Measurements from ENCODE around the gene TMEM50B.

The TMEM50B gene

GRCh38 chr21:33492571-33492970 lies 12.8 kb upstream of the TMEM50B start:
- Mint-ChIP-seq H3K27me3 (peaks cover 9% of the 10 kb centered on the region), H3K4me3 (peak overlapping the region; percentile 74), H3K27ac (ENCODE audit: low read depth) (no peak overlapping the region), H3K9me3 (no peaks in the 10 kb centered on the region), H3K4me1 (peaks cover 11% of the 10 kb centered on the region), H3K36me3 (ENCODE audit: insufficient read depth) (peaks cover 8% of the 10 kb centered on the region)
- ATAC-seq (replicated peaks; ENCODE audit: extremely low read depth, poor library complexity, severe bottlenecking) (no peak), DNase-seq (ENCODE audit: low spot score in 2 of 2) (no peak)

- peak within 1 kb of the TSS; percentile 74 for H3K4me3 Mint-ChIP-seq
- ATAC-seq (replicated peaks; ENCODE audit: extremely low read depth, poor library complexity, severe bottlenecking) (peak; percentile 97), DNase-seq (ENCODE audit: low spot score in 2 of 2) (peak; percentile 93 to 97)
- peak within 1 kb of the TSS; percentile 33 for H3K27ac Mint-ChIP-seq (ENCODE audit: low read depth)
- no peaks in the 10 kb centered on the region for H3K9me3 Mint-ChIP-seq
- peaks cover 8% of the 10 kb centered on the region for H3K36me3 Mint-ChIP-seq (ENCODE audit: insufficient read depth)
- peaks cover 9% of the 10 kb centered on the region for H3K27me3 Mint-ChIP-seq
- H3K4me1 Mint-ChIP-seq = peaks cover 11% of the 10 kb centered on the region
Observed at GRCh38 chr21:33491373-33492102, 11.8 kb upstream of the TMEM50B start, which contains the start of gene DNAJC28. Gene DNAJC28 (minus strand): TSS chr21:33491716. CDS start chr21:33489393, 2,323 bp downstream.

DNA sequence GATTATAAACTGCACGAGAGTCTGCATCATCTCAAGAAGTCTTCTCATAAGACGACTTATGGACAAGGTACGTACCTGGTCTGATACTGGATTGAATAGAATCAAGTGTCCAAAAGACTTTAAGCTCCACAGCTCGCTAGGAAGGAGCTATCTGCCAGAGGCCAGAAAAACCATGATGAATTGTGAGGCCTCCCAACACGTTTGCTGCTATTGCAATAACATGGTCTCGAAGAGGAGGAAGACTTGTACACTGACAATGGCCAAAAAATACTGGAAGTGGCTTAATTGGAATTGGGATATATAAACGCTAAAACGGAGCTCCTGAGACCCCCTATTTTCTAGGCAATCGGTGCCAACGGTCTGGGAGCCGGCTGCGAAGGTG lies 11.2 kb upstream of the TMEM50B start:
- Mint-ChIP-seq H3K27me3 (peaks cover 9% of the 10 kb centered on the region), H3K36me3 (ENCODE audit: insufficient read depth) (peaks cover 8% of the 10 kb centered on the region), H3K9me3 (no peaks in the 10 kb centered on the region), H3K27ac (ENCODE audit: low read depth) (no peak overlapping the region), H3K4me1 (peaks cover 11% of the 10 kb centered on the region), H3K4me3 (peak overlapping the region; percentile 74)
- DNase-seq (ENCODE audit: low spot score in 2 of 2) = peak in 1 of 2 donors; percentile 16
- ATAC-seq (replicated peaks; ENCODE audit: extremely low read depth, poor library complexity, severe bottlenecking) = no peak

GRCh38 chr21:33488936-33489335 lies 9.2 kb upstream of the TMEM50B start:
- Mint-ChIP-seq H3K4me1 (peaks cover 11% of the 10 kb centered on the region), H3K27me3 (no peaks in the 10 kb centered on the region), H3K36me3 (ENCODE audit: insufficient read depth) (peaks cover 8% of the 10 kb centered on the region), H3K4me3 (no peak overlapping the region), H3K9me3 (no peaks in the 10 kb centered on the region), H3K27ac (ENCODE audit: low read depth) (no peak overlapping the region)
- DNase-seq (ENCODE audit: low spot score in 2 of 2) (no peak), ATAC-seq (replicated peaks; ENCODE audit: extremely low read depth, poor library complexity, severe bottlenecking) (no peak)

DNA sequence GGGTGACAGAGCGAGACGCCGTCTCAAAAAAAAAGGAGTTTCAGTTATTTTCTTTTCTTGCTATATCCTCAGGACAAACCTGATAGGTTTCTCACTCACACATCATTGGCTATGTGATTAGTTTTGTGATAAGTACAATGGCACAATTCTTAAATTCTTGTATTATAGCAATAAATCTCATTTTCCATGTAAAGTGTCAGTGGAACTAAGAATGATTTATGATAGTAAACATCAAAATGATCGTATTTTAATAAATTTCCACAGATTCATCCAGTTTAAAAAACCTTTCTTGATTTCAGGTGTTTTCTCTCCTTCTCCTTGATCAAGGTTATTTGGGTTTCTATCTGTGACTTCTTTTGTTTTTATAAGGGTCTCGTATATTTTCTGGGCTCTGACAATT lies 8.2 kb upstream of the TMEM50B start:
- no peak overlapping the region for H3K27ac Mint-ChIP-seq (ENCODE audit: low read depth)

DNA sequence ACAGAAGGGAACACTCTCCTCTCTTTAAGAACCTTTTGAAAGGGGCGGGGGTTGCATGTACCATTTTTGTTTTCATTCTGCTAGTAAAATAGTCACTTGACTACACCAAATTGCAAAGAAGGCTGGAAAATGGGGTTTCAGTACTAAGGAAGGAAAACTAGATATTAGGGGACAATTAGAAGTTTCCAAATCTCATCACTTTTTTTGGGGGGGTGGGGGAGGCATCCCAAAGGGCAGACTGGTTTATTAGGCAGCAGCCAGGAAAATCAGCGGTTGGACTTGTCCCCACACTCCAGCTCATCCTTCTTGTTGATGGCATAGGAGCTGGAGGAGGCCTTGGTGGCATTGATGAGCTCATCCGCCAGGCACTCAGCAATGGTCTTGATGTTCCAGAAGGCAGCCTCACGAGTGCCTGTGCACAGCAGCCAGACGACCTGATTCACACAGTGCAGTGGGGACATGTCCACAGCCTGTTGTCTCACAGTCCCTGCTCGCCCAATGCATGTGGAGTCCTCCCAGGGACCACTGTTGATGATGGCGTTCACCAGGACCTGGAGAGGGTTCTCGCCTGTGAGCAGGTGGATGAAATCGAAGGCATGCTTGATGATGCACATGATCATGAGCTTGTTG lies 1.7 kb upstream of the TMEM50B start:
- DNase-seq (ENCODE audit: low spot score in 2 of 2) = no peak
- Mint-ChIP-seq H3K9me3 (no peaks in the 10 kb centered on the region), H3K36me3 (ENCODE audit: insufficient read depth) (peaks cover 4% of the 10 kb centered on the region), H3K4me3 (no peak overlapping the region), H3K4me1 (peaks cover 18% of the 10 kb centered on the region), H3K27ac (ENCODE audit: low read depth) (no peak overlapping the region), H3K27me3 (no peaks in the 10 kb centered on the region)
- ATAC-seq (replicated peaks; ENCODE audit: extremely low read depth, poor library complexity, severe bottlenecking) = no peak

More for the DNA sequence above, 8.2 kb upstream of the TMEM50B start:
- ATAC-seq (replicated peaks; ENCODE audit: extremely low read depth, poor library complexity, severe bottlenecking) (no peak), DNase-seq (ENCODE audit: low spot score in 2 of 2) (no peak)
- no peaks in the 10 kb centered on the region for H3K27me3 Mint-ChIP-seq
- peaks cover 11% of the 10 kb centered on the region for H3K4me1 Mint-ChIP-seq
- H3K36me3 Mint-ChIP-seq (ENCODE audit: insufficient read depth) = peaks cover 8% of the 10 kb centered on the region
- H3K9me3 Mint-ChIP-seq = no peaks in the 10 kb centered on the region
- no peak overlapping the region for H3K4me3 Mint-ChIP-seq

DNA sequence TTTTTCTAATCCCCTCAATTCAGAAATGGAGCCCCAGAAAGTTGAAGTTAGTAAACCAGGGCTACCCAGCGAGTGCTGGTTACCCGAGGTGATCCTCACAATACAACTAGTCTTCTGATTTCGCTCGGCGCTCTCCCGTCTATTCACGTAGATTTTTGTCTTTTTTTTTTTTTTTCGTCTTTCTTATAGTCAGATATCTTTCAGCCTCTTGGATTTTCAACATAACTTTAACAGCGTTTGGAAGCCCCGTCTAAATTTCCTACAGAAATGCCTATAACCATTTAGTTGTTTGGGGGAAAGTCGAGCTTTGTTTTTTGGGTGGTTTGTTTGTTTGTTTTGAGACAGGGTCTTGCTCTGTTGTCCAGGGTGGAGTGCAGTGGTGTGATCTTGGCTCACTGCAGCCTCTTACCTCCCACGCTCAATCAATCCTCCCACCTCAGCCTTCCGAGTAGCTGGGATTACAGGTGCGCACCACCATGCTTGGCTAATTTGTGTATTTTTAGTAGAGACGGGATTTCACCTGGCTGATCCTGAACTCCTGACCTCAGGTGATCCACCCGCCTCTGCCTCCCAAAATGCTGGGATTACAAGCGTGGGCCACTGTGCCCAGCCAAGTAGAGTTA lies 818 bp upstream of the TMEM50B start:
- ATAC-seq (replicated peaks; ENCODE audit: extremely low read depth, poor library complexity, severe bottlenecking) (no peak), DNase-seq (ENCODE audit: low spot score in 2 of 2) (no peak)
- H3K4me1 Mint-ChIP-seq = peaks cover 18% of the 10 kb centered on the region

GRCh38 chr21:33478935-33479678 lies 667 bp downstream of the TMEM50B start:
- peaks cover 4% of the 10 kb centered on the region for H3K36me3 Mint-ChIP-seq (ENCODE audit: insufficient read depth)
- H3K4me1 Mint-ChIP-seq = peaks cover 18% of the 10 kb centered on the region
- ATAC-seq (replicated peaks; ENCODE audit: extremely low read depth, poor library complexity, severe bottlenecking) = peak; percentile 15
- no peaks in the 10 kb centered on the region for H3K27me3 Mint-ChIP-seq
- DNase-seq (ENCODE audit: low spot score in 2 of 2) = peak in 1 of 2 donors; percentile 11
- no peak overlapping the region for H3K27ac Mint-ChIP-seq (ENCODE audit: low read depth)
- H3K4me3 Mint-ChIP-seq = peak overlapping the region; percentile 90
- no peaks in the 10 kb centered on the region for H3K9me3 Mint-ChIP-seq

More for the DNA sequence above, 818 bp upstream of the TMEM50B start:
- Mint-ChIP-seq H3K9me3 (no peaks in the 10 kb centered on the region), H3K27ac (ENCODE audit: low read depth) (peak overlapping the region; percentile 88), H3K27me3 (no peaks in the 10 kb centered on the region), H3K4me3 (peak overlapping the region; percentile 90), H3K36me3 (ENCODE audit: insufficient read depth) (peaks cover 4% of the 10 kb centered on the region)

DNA sequence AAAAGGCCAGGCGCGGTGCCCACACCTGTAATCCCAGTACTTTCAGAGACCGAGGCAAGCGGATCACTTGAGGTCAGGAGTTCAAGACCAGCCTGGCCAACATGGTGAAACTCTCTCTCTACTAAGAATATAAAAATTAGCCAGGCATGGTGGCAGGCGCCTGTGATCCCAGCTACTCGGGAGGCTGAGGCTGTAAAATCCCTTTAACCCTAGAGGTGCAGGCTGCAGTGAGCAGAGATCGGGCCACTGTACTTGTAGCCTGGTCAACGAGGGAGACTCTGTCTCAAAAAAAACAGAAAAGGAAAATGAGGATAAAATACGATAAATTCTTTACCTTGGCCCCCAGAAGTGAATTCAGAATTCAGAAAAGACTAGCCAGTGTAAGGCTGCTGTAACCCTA lies 1.6 kb downstream of the TMEM50B start:
- Mint-ChIP-seq H3K4me1 (peaks cover 23% of the 10 kb centered on the region), H3K27ac (ENCODE audit: low read depth) (no peak overlapping the region), H3K9me3 (no peaks in the 10 kb centered on the region), H3K4me3 (peak overlapping the region; percentile 90), H3K36me3 (ENCODE audit: insufficient read depth) (peaks cover 4% of the 10 kb centered on the region), H3K27me3 (no peaks in the 10 kb centered on the region)
- ATAC-seq (replicated peaks; ENCODE audit: extremely low read depth, poor library complexity, severe bottlenecking) (no peak), DNase-seq (ENCODE audit: low spot score in 2 of 2) (no peak)

- Mint-ChIP-seq H3K27ac (ENCODE audit: low read depth) (no peak overlapping the region), H3K4me3 (peak overlapping the region; percentile 90)
- no peak for DNase-seq (ENCODE audit: low spot score in 2 of 2)
Observed at GRCh38 chr21:33477066-33477465, 2.7 kb downstream of the TMEM50B start.

DNA sequence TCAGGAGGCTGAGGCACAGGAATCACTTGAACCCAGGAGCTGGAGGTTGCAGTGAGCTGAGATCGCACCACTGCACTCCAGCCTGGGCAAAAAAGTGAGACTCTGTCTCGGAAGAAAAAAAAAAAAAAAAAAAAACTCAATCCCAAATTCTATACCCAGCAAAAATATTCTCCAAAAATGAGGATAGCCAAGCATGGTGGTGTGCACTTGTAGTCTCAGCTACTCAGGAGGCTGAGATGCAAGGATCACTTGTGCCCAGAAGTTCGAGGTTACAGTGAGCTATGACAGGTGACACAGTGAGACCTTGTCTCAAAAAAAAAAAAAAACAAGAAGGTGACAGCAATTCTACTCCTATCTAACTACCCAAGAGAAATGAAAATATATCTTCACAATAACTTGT lies 6.4 kb downstream of the TMEM50B start:
- Mint-ChIP-seq H3K4me3 (no peak overlapping the region), H3K27ac (ENCODE audit: low read depth) (no peak overlapping the region), H3K9me3 (no peaks in the 10 kb centered on the region), H3K4me1 (peaks cover 22% of the 10 kb centered on the region), H3K36me3 (ENCODE audit: insufficient read depth) (peaks cover 5% of the 10 kb centered on the region), H3K27me3 (no peaks in the 10 kb centered on the region)
- DNase-seq (ENCODE audit: low spot score in 2 of 2) = no peak
- ATAC-seq (replicated peaks; ENCODE audit: extremely low read depth, poor library complexity, severe bottlenecking) = no peak

More at GRCh38 chr21:33477066-33477465, 2.7 kb downstream of the TMEM50B start:
- no peak for ATAC-seq (replicated peaks; ENCODE audit: extremely low read depth, poor library complexity, severe bottlenecking)
- Mint-ChIP-seq H3K36me3 (ENCODE audit: insufficient read depth) (peaks cover 4% of the 10 kb centered on the region), H3K27me3 (no peaks in the 10 kb centered on the region), H3K4me1 (peaks cover 23% of the 10 kb centered on the region), H3K9me3 (no peaks in the 10 kb centered on the region)

DNA sequence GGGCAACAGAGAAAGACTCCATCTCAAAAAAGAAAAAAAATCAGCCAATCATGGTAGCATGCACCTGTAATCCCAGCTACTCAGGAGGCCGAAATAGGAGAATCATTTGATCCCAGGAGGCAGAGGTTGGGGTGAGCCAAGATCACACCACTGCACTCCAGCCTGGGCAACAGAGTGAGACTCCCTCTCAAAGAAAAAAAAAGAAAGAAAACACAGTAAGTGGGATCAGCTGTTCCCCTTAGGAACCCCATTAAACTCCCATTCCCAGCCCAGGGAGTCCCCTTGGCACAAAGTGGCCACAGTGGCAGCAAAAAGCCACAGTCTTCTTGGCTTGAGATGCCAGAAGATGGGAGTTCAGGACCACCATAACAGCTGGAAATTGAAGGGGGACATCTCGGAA lies 9.1 kb downstream of the TMEM50B start:
- DNase-seq (ENCODE audit: low spot score in 2 of 2) (no peak), ATAC-seq (replicated peaks; ENCODE audit: extremely low read depth, poor library complexity, severe bottlenecking) (no peak)
- Mint-ChIP-seq H3K9me3 (no peaks in the 10 kb centered on the region), H3K4me3 (no peak overlapping the region), H3K27me3 (no peaks in the 10 kb centered on the region), H3K36me3 (ENCODE audit: insufficient read depth) (peaks cover 8% of the 10 kb centered on the region), H3K4me1 (peaks cover 18% of the 10 kb centered on the region), H3K27ac (ENCODE audit: low read depth) (no peak overlapping the region)
